Vagina (tissue), 2 donors: ENCODE data around the gene TIAL1. TPM values are rescaled to one million over a fixed set of nuclear protein-coding genes. Genes with fewer than 3 reads are reported as not detected.

Experiments used
- DNase-seq, 2 donors: peaks; one replicate each; pipeline ENCODE4 v3.0.0-alpha.2; 2017; ENCODE audit errors: extremely low spot score in 2 of 2
- H3K27ac ChIP-seq: fragments of 200-600 bp; sonication (generic); one replicate; pipeline ENCODE4 v1.5.1; 2019
- H3K27me3 ChIP-seq: fragments of 200-600 bp; sonication (generic); one replicate; pipeline ENCODE4 v1.5.1; 2019
- H3K36me3 ChIP-seq, 2 donors: fragments of 200-600 bp; sonication (generic); one replicate each; pipeline ENCODE4 v1.5.1; 2017 to 2019
- H3K4me1 ChIP-seq: fragments of 200-600 bp; sonication (generic); one replicate; pipeline ENCODE4 v1.5.1; 2019
- H3K4me3 ChIP-seq, 2 donors: fragments of 200-600 bp; sonication (generic); 1 replicate in 1 of 2; 2 replicates in 1 of 2; pipeline ENCODE4 v1.5.1; 2016 to 2019
- H3K9me3 ChIP-seq: fragments of 200-600 bp; sonication (generic); one replicate; pipeline ENCODE4 v1.5.1; 2019
- CTCF ChIP-seq, 3 experiments: fragments of 450-650 bp in 2 of 3; fragments of 200-600 bp in 1 of 3; sonication (generic) in 1 of 3; IDR thresholded peaks; one replicate each; pipeline ENCODE4 v1.5.1; 2017 to 2019; ENCODE audit warnings: antibody characterized with exemption in 3 of 3, mild to moderate bottlenecking in 2 of 3, moderate library complexity in 2 of 3
- POLR2A ChIP-seq, 2 donors: fragments of 450-650 bp; IDR thresholded peaks; one replicate each; pipeline ENCODE4 v1.6.1; 2017; ENCODE audit warnings: antibody characterized with exemption in 2 of 2, mild to moderate bottlenecking in 2 of 2, moderate library complexity in 2 of 2
- POLR2AphosphoS5 ChIP-seq, 2 donors: sonication (generic); formaldehyde crosslinking; IDR thresholded peaks; one replicate each; pipeline ENCODE4 v1.9.0; 2017; ENCODE audit warnings: antibody characterized with exemption in 2 of 2, mild to moderate bottlenecking in 2 of 2, low read depth in 1 of 2; ENCODE audit not compliant: insufficient read depth in 1 of 2
- intact Hi-C: fragments of 100-400 bp; cut with DNase I; formaldehyde crosslinking; loops from one replicate; pipeline ENCODE4 v1.15.1; 2023
- total RNA-seq: library from RNA; depleted of rRNA; stranded (reverse); fragments of >200 nt; gene quantifications from one replicate; pipeline ENCODE4 v1.2.3, GENCODE V29; 2016

TIAL1 gene
- total RNA-seq, 1 donor from 2014 or later = 71.2 TPM

- no peak for TF ChIP-seq POLR2A (IDR thresholded peaks at IDR 0.05)
- TF ChIP-seq POLR2AphosphoS5 (IDR thresholded peaks at IDR 0.05; ENCODE audit: insufficient read depth in 1 of 2, low read depth in 1 of 2) = no peak
- no peak for DNase-seq
- peaks cover 52% of the 10 kb centered on the region for H3K4me1 ChIP-seq
- H3K27ac ChIP-seq = peak overlapping the region; percentile 98
- H3K36me3 ChIP-seq = peaks cover 0 to 6% of the 10 kb centered on the region in 2 donors
- H3K4me3 ChIP-seq = peak overlapping the region; percentile 73 to 91
- intact Hi-C loops = loop anchor here (5.0 kb wide), 1 partner anchor 57 kb away; the partner anchor contains the start of gene BAG3
- H3K9me3 ChIP-seq = no peaks in the 10 kb centered on the region
- H3K27me3 ChIP-seq = no peaks in the 10 kb centered on the region
These were observed 1.6 kb downstream of the TIAL1 start for GRCh38 chr10:119595134-119595675.

GRCh38 chr10:119588071-119588470 lies 8.7 kb downstream of the TIAL1 start:
- Histone ChIP-seq H3K27me3 (no peaks in the 10 kb centered on the region), H3K27ac (no peak overlapping the region), H3K9me3 (no peaks in the 10 kb centered on the region), H3K4me3 (no peak overlapping the region), H3K4me1 (peaks cover 23% of the 10 kb centered on the region), H3K36me3 (peaks cover 0 to 33% of the 10 kb centered on the region in 2 donors)
- TF ChIP-seq POLR2A (IDR thresholded peaks at IDR 0.05) (no peak), CTCF (IDR thresholded peaks at IDR 0.05) (no peak), POLR2AphosphoS5 (IDR thresholded peaks at IDR 0.05; ENCODE audit: insufficient read depth in 1 of 2, low read depth in 1 of 2) (no peak)
- intact Hi-C loops = no loop called here
- DNase-seq = no peak

- H3K36me3 ChIP-seq = peaks cover 6 to 58% of the 10 kb centered on the region in 2 donors
- H3K9me3 ChIP-seq = no peaks in the 10 kb centered on the region
- H3K4me3 ChIP-seq = no peak overlapping the region
- no peaks in the 10 kb centered on the region for H3K4me1 ChIP-seq
- H3K27ac ChIP-seq = no peak overlapping the region
- TF ChIP-seq CTCF (IDR thresholded peaks at IDR 0.05) (no peak), POLR2AphosphoS5 (IDR thresholded peaks at IDR 0.05; ENCODE audit: insufficient read depth in 1 of 2, low read depth in 1 of 2) (no peak), POLR2A (IDR thresholded peaks at IDR 0.05) (no peak)
- H3K27me3 ChIP-seq = no peaks in the 10 kb centered on the region
- no peak for DNase-seq
- intact Hi-C loops = no loop called here
These were observed 18.4 kb downstream of the TIAL1 start for GRCh38 chr10:119578355-119578754.

GRCh38 chr10:119575991-119576390 lies 20.8 kb downstream of the TIAL1 start:
- Histone ChIP-seq H3K27me3 (no peaks in the 10 kb centered on the region), H3K36me3 (peaks cover 6 to 60% of the 10 kb centered on the region in 2 donors), H3K9me3 (no peaks in the 10 kb centered on the region), H3K4me1 (no peaks in the 10 kb centered on the region), H3K4me3 (no peak overlapping the region), H3K27ac (no peak overlapping the region)
- no peak for TF ChIP-seq POLR2A (IDR thresholded peaks at IDR 0.05)
- TF ChIP-seq CTCF (IDR thresholded peaks at IDR 0.05) = no peak
- no peak for TF ChIP-seq POLR2AphosphoS5 (IDR thresholded peaks at IDR 0.05; ENCODE audit: insufficient read depth in 1 of 2, low read depth in 1 of 2)
- intact Hi-C loops = no loop called here
- no peak for DNase-seq

GRCh38 chr10:119575506-119575905 lies 21.3 kb downstream of the TIAL1 start:
- Histone ChIP-seq H3K4me3 (no peak overlapping the region), H3K4me1 (no peaks in the 10 kb centered on the region), H3K36me3 (peaks cover 6 to 60% of the 10 kb centered on the region in 2 donors), H3K27me3 (no peaks in the 10 kb centered on the region), H3K27ac (no peak overlapping the region), H3K9me3 (no peaks in the 10 kb centered on the region)
- DNase-seq = no peak
- TF ChIP-seq CTCF (IDR thresholded peaks at IDR 0.05) (no peak), POLR2A (IDR thresholded peaks at IDR 0.05) (no peak), POLR2AphosphoS5 (IDR thresholded peaks at IDR 0.05; ENCODE audit: insufficient read depth in 1 of 2, low read depth in 1 of 2) (no peak)
- intact Hi-C loops = no loop called here
